Psoas muscle (tissue), 8 donors: Measurements from ENCODE around the gene GPRIN2. TPM values are rescaled to one million over a fixed set of nuclear protein-coding genes. Genes with fewer than 3 reads are reported as not detected.

Experiments used
- ATAC-seq, 4 donors: fragments of 200-7000 bp; cut with Tn5 transposase; one replicate each; pipeline ENCODE4 v1.9.1; 2020; ENCODE audit warnings: moderate library complexity in 3 of 4, mild to moderate bottlenecking in 2 of 4
- DNase-seq, 2 donors: peaks; one replicate each; pipeline ENCODE4 v3.0.0-alpha.2; 2020
- H3K27ac ChIP-seq: fragments of 200-600 bp; one replicate; pipeline ENCODE4 v1.8.0; 2022
- H3K27me3 ChIP-seq, 3 donors: fragments of 200-600 bp in 1 of 3; one replicate each; pipeline versions ENCODE4 v1.6.1 to v1.8.0; 2013 to 2022; ENCODE audit warnings: low read length in 2 of 3, mild to moderate bottlenecking in 2 of 3, moderate library complexity in 1 of 3; ENCODE audit not compliant: insufficient read depth in 3 of 3
- H3K36me3 ChIP-seq, 2 donors: fragments of 200-600 bp in 1 of 2; one replicate each; pipeline versions ENCODE4 v1.6.1 to v1.8.0; 2013 to 2022; ENCODE audit warnings: low read depth in 1 of 2, mild to moderate bottlenecking in 1 of 2, moderate library complexity in 1 of 2; ENCODE audit not compliant: insufficient read depth in 1 of 2
- H3K4me1 ChIP-seq: fragments of 200-600 bp; one replicate; pipeline ENCODE4 v1.8.0; 2022
- H3K4me3 ChIP-seq: fragments of 200-600 bp; one replicate; pipeline ENCODE4 v1.8.0; 2022; ENCODE audit warnings: mild to moderate bottlenecking
- H3K9me3 ChIP-seq: fragments of 200-600 bp; one replicate; pipeline ENCODE4 v1.8.0; 2022
- CTCF ChIP-seq: fragments of 200-600 bp; IDR thresholded peaks from one replicate; pipeline ENCODE4 v1.8.0; 2022; ENCODE audit warnings: antibody characterized with exemption
- WGBS, 3 donors: extraction: QIAGEN DNeasy Blood & Tissue Kit; methylation state at CpG; one replicate each; pipeline versions ENCODE4 v1.1.6 to v1.1.7; 2013; 5-methylcytosine and 5-hydroxymethylcytosine counted together
- intact Hi-C, 2 donors: fragments of 100-400 bp; cut with DNase I; formaldehyde crosslinking; loops; one replicate each; pipeline versions ENCODE4 v1.11.0 to v1.14.2; 2022
- polyA plus RNA-seq, 3 donors: library from polyadenylated mRNA; stranded (reverse); fragments of 200-250 nt; gene quantifications; one replicate each; pipeline ENCODE4 v1.2.3, GENCODE V29; 2013
- total RNA-seq, 4 donors: library from RNA; stranded (reverse); fragmentation: NEBNext Ultra II Directional in 2 of 4; extraction: Animal tissue kit (Norgen Biotek cat#: 25700) in 2 of 4; gene quantifications; one replicate each; pipeline versions ENCODE4 v1.2.1 to v1.2.4, GENCODE V29; 2021 to 2023
- donor health status: healthy with polysubstance abuse.
- donor health status: DM: no; HTN: no; CAD: no; lungs with moderate emphysema.
- donor health status: Bipolar disorder and iron deficiency.
- donor health status: healthy.
- donor health status: DM: yes; HTN: yes; CAD: no.
- donor health status: DM: no; HTN: no; CAD: no.
- donor health status: DM: no; HTN: no; CAD: no.
- donor health status: DM: yes; HTN: yes; CAD: no.

Gene GPRIN2
- total and polyA plus RNA-seq, 7 donors, result not detected

- Histone ChIP-seq H3K36me3 (no peaks in the 10 kb centered on the region), H3K27me3 (no peaks in the 10 kb centered on the region), H3K27ac (no peak overlapping the region), H3K4me3 (no peak overlapping the region), H3K9me3 (no peaks in the 10 kb centered on the region), H3K4me1 (no peaks in the 10 kb centered on the region)
- 59 to 70% (median 62%) methylated on average over 9 of the region's 9 CpGs for WGBS, 3 donors
- intact Hi-C loops, result no loop called here
- DNase-seq, result peak; percentile 7 to 36
- no peak for ATAC-seq
- TF ChIP-seq CTCF, result no peak
These were observed 27.5 kb downstream of the GPRIN2 start for GRCh38 chr10:46528675-46529615.

- ATAC-seq, result no peak
- Histone ChIP-seq H3K36me3 (no peaks in the 10 kb centered on the region), H3K27me3 (no peaks in the 10 kb centered on the region), H3K27ac (no peak overlapping the region), H3K4me3 (no peak overlapping the region), H3K9me3 (no peaks in the 10 kb centered on the region), H3K4me1 (no peaks in the 10 kb centered on the region)
- WGBS, 3 donors, result 79 to 86% (median 82%) methylated on average over 9 of the region's 9 CpGs
- DNase-seq, result peak; percentile 14 to 49
- intact Hi-C loops, result no loop called here
- TF ChIP-seq CTCF, result no peak
These were observed 28.2 kb downstream of the GPRIN2 start for GRCh38 chr10:46528171-46528671.

GRCh38 chr10:46527241-46527811, 29.1 kb downstream of the GPRIN2 start:
- ATAC-seq, result peak in 1 of 4 donors; percentile 8
- 83 to 89% (median 89%) methylated on average over 12 of the region's 12 CpGs for WGBS, 3 donors
- no peak for TF ChIP-seq CTCF
- no peak overlapping the region for H3K4me3 ChIP-seq
- no peaks in the 10 kb centered on the region for H3K9me3 ChIP-seq
- intact Hi-C loops, result no loop called here
- H3K27me3 ChIP-seq, result no peaks in the 10 kb centered on the region
- no peaks in the 10 kb centered on the region for H3K4me1 ChIP-seq
- no peak overlapping the region for H3K27ac ChIP-seq
- H3K36me3 ChIP-seq, result no peaks in the 10 kb centered on the region
- DNase-seq, result peak; percentile 14 to 48

- no peak overlapping the region for H3K4me3 ChIP-seq
- H3K36me3 ChIP-seq, result no peaks in the 10 kb centered on the region
- ATAC-seq (no peak), DNase-seq (peak; percentile 10 to 46)
- no peak for TF ChIP-seq CTCF
- intact Hi-C loops, result no loop called here
- H3K4me1 ChIP-seq, result no peaks in the 10 kb centered on the region
- no peak overlapping the region for H3K27ac ChIP-seq
- no peaks in the 10 kb centered on the region for H3K27me3 ChIP-seq
- WGBS, 3 donors, result 44 to 46% (median 45%) methylated on average over 7 of the region's 7 CpGs
- no peaks in the 10 kb centered on the region for H3K9me3 ChIP-seq
These were observed 29.8 kb downstream of the GPRIN2 start for GRCh38 chr10:46526682-46527038.
